ENCODE results near the gene THSD4.

GRCh38 chr15:71545923-71546322, 430.7 kb downstream of the THSD4 start:
- TF ChIP-seq CTCF (IDR thresholded peaks at IDR 0.05) (no peak), POLR2A (IDR thresholded peaks at IDR 0.05) (no peak), POLR2AphosphoS5 (IDR thresholded peaks at IDR 0.05) (no peak), EP300 (IDR thresholded peaks at IDR 0.05) (no peak)

All from suprapubic skin (tissue), 4 donors.